Measurements from ENCODE around the gene TMEM201. TPM values are rescaled to one million over a fixed set of nuclear protein-coding genes. Genes with fewer than 3 reads are reported as not detected.
A peak's percentile ranks its signal among the peaks of the same experiment; 100 is the strongest.

Gene TMEM201
- total and polyA plus RNA-seq, 2 experiments from 2014 or later: 25.0 to 28.0 TPM

GRCh38 chr1:9612871-9613624 lies 24.3 kb downstream of the TMEM201 start:
- TF ChIP-seq CTCF (IDR thresholded peaks at IDR 0.05; ENCODE audit: low read depth, low read length): no peak
- no peak overlapping the region for H3K4me3 ChIP-seq
- peaks cover 5% of the 10 kb centered on the region for H3K36me3 ChIP-seq
- H3K9me3 ChIP-seq (ENCODE audit: low read depth): no peaks in the 10 kb centered on the region
- H3K4me1 ChIP-seq (ENCODE audit: low read depth): no peaks in the 10 kb centered on the region
- no peaks in the 10 kb centered on the region for H3K27me3 ChIP-seq
- DNase-seq (ENCODE audit: low read depth in 1 of 2, low spot score in 1 of 2): no peak
- H3K27ac ChIP-seq: no peak overlapping the region

- Histone ChIP-seq H3K27me3 (no peaks in the 10 kb centered on the region), H3K4me1 (ENCODE audit: low read depth) (no peaks in the 10 kb centered on the region), H3K27ac (no peak overlapping the region), H3K4me3 (no peak overlapping the region), H3K9me3 (ENCODE audit: low read depth) (no peaks in the 10 kb centered on the region), H3K36me3 (peaks cover 5% of the 10 kb centered on the region)
- TF ChIP-seq CTCF (IDR thresholded peaks at IDR 0.05; ENCODE audit: low read depth, low read length): no peak
- no peak for DNase-seq (ENCODE audit: low read depth in 1 of 2, low spot score in 1 of 2)
These were observed 25.1 kb downstream of the TMEM201 start for GRCh38 chr1:9613625-9614299.

DNA sequence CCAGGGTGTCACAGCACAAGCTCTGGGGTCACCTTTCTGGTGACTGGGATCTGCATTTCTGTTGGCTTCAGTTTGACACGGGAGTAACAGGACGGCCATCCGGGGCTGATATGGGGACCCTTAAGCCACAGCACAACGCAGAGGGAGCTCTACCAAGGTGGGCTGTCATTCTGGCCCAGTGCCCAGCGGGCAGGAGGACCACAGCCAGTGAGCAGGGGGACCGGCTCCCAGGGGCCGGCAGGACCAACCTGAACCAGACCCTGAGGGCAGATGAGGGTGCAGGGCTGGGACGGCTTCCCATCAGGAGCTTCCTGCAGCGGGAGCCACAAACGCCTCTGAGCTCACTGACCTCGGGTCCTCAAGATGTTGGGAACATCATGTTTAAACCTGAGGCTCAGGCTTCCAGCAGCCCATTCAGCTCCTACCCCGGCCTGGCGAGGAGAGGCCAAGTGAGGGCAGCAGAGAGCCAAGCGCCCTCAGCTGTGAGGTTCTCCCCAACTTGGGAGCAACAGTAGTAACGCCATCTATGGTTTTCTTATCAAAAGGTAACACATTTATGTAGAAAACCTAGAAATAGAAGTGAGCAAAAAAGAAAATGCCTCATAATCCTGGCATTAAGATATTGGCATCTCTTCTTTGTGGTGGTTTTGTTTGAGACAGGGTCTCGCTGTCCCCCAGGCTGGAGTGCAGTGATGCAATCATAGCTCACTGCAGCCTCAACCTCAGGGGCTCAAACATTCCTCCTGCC lies 26.8 kb downstream of the TMEM201 start:
- no peak overlapping the region for H3K27ac ChIP-seq
- DNase-seq (ENCODE audit: low read depth in 1 of 2, low spot score in 1 of 2): peak; percentile 51 to 58

GRCh38 chr1:9618909-9619679 lies 30.4 kb downstream of the TMEM201 start:
- DNase-seq (ENCODE audit: low read depth in 1 of 2, low spot score in 1 of 2): no peak
- Histone ChIP-seq H3K9me3 (ENCODE audit: low read depth) (no peaks in the 10 kb centered on the region), H3K27me3 (no peaks in the 10 kb centered on the region), H3K27ac (no peak overlapping the region), H3K36me3 (no peaks in the 10 kb centered on the region), H3K4me1 (ENCODE audit: low read depth) (no peaks in the 10 kb centered on the region), H3K4me3 (no peak overlapping the region)
- no peak for TF ChIP-seq CTCF (IDR thresholded peaks at IDR 0.05; ENCODE audit: low read depth, low read length)

More for the DNA sequence above, 26.8 kb downstream of the TMEM201 start:
- Histone ChIP-seq H3K4me3 (no peak overlapping the region), H3K4me1 (ENCODE audit: low read depth) (no peaks in the 10 kb centered on the region), H3K36me3 (peaks cover 5% of the 10 kb centered on the region), H3K9me3 (ENCODE audit: low read depth) (no peaks in the 10 kb centered on the region), H3K27me3 (no peaks in the 10 kb centered on the region)
- TF ChIP-seq CTCF (IDR thresholded peaks at IDR 0.05; ENCODE audit: low read depth, low read length): peak; percentile 82

GRCh38 chr1:9621032-9621431 lies 32.3 kb downstream of the TMEM201 start:
- TF ChIP-seq CTCF (IDR thresholded peaks at IDR 0.05; ENCODE audit: low read depth, low read length): no peak
- H3K36me3 ChIP-seq: no peaks in the 10 kb centered on the region
- no peak overlapping the region for H3K4me3 ChIP-seq
- no peak overlapping the region for H3K27ac ChIP-seq
- H3K4me1 ChIP-seq (ENCODE audit: low read depth): no peaks in the 10 kb centered on the region
- peaks cover 7% of the 10 kb centered on the region for H3K27me3 ChIP-seq
- H3K9me3 ChIP-seq (ENCODE audit: low read depth): no peaks in the 10 kb centered on the region
- no peak for DNase-seq (ENCODE audit: low read depth in 1 of 2, low spot score in 1 of 2)

Measured in cardiac muscle cell (in vitro differentiated cells and primary cell).